Body of pancreas (tissue), 4 donors: ENCODE measurements around the gene GNAI2. TPM values are rescaled to one million over a fixed set of nuclear protein-coding genes. Genes with fewer than 3 reads are reported as not detected.

Source experiments
- ATAC-seq: fragments of 150-250 bp; one replicate; pipeline ENCODE4 v1.9.1; 2016
- DNase-seq, 4 donors: peaks; one replicate each; pipeline ENCODE4 v3.0.0-alpha.2; 2019
- H3K27ac ChIP-seq, 4 donors: fragments of 200-600 bp; sonication (generic); 1 replicate in 3 of 4; 2 replicates in 1 of 4; pipeline versions ENCODE4 v1.5.1 to v1.6.1; 2016 to 2019; ENCODE audit warnings: mild to moderate bottlenecking in 1 of 4, mixed read lengths in 1 of 4, moderate library complexity in 1 of 4
- H3K27me3 ChIP-seq, 2 donors: fragments of 200-600 bp; sonication (generic); one replicate each; pipeline ENCODE4 v1.6.0; 2016; ENCODE audit warnings: mild to moderate bottlenecking in 1 of 2
- H3K36me3 ChIP-seq, 2 donors: fragments of 200-600 bp; sonication (generic); replicated peaks in 1 of 2; 2 replicates each; pipeline ENCODE4 v1.5.1; 2016; ENCODE audit warnings: low read depth in 2 of 2; ENCODE audit not compliant: insufficient read depth in 1 of 2
- H3K4me1 ChIP-seq: fragments of 200-600 bp; sonication (generic); one replicate; pipeline ENCODE4 v1.6.0; 2016
- H3K4me3 ChIP-seq, 2 donors: fragments of 200-600 bp; sonication (generic); 1 replicate in 1 of 2; 2 replicates in 1 of 2; pipeline ENCODE4 v1.5.1; 2016 to 2019
- H3K9me3 ChIP-seq, 3 donors: fragments of 200-600 bp; sonication (generic); 1 replicate in 2 of 3; 2 replicates in 1 of 3; pipeline ENCODE4 v1.5.1; 2016
- POLR2A ChIP-seq, 3 donors: fragments of 450-650 bp; IDR thresholded peaks; one replicate each; pipeline ENCODE4 v1.6.1; 2016; ENCODE audit warnings: antibody characterized with exemption in 3 of 3, mild to moderate bottlenecking in 2 of 3
- WGBS, 2 donors: methylation state at CpG; one replicate each; pipeline ENCODE4 v1.1.5; 2017; 5-methylcytosine and 5-hydroxymethylcytosine counted together
- intact Hi-C: fragments of 100-400 bp; cut with DNase I; formaldehyde crosslinking; loops from one replicate; pipeline ENCODE4 v1.15.1; 2023
- total RNA-seq, 2 donors: library from RNA; depleted of rRNA; stranded (reverse); fragments of >200 nt; gene quantifications; one replicate each; pipeline ENCODE4 v1.1.0, GENCODE V29; 2016
- TF ChIP-seq, protein P1 (sequence below), 7 experiments: fragments of 450-650 bp in 4 of 7; fragments of 200-600 bp in 3 of 7; sonication (generic) in 3 of 7; IDR thresholded peaks; one replicate each; pipeline ENCODE4 v1.5.1; 2016 to 2019; ENCODE audit warnings: antibody characterized with exemption in 7 of 7

The GNAI2 gene
- total RNA-seq, 2 donors from 2014 or later = 46.2 to 53.7 TPM

DNA sequence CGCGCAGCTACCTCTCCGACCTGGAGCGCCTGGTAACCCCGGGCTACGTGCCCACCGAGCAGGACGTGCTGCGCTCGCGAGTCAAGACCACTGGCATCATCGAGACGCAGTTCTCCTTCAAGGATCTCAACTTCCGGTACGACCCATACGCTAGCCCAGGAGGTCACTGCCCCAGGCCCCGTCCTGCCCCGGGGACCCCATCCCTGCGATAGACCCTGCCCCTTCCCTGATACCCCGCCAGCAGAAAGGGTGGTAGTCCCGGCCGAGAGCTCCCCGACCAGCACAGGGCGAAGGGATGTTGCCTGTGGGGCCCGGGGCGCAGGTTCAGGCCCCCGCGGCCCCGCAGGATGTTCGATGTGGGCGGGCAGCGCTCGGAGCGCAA is 42.3 kb upstream of the GNAI2 start:
- Histone ChIP-seq H3K4me1 (peaks cover 34% of the 10 kb centered on the region), H3K4me3 (no peak overlapping the region), H3K27ac (no peak overlapping the region), H3K9me3 (no peaks in the 10 kb centered on the region), H3K36me3 (no peaks in the 10 kb centered on the region), H3K27me3 (peaks cover 0 to 16% of the 10 kb centered on the region in 2 donors)
- intact Hi-C loops = loop anchor here (2.0 to 10.0 kb wide), 2 partner anchors 31 to 81 kb away; partner anchors contain the start of gene LSMEM2
- ATAC-seq = no peak
- no peak for TF ChIP-seq POLR2A (IDR thresholded peaks at IDR 0.05)
- TF ChIP-seq, protein P1, sequence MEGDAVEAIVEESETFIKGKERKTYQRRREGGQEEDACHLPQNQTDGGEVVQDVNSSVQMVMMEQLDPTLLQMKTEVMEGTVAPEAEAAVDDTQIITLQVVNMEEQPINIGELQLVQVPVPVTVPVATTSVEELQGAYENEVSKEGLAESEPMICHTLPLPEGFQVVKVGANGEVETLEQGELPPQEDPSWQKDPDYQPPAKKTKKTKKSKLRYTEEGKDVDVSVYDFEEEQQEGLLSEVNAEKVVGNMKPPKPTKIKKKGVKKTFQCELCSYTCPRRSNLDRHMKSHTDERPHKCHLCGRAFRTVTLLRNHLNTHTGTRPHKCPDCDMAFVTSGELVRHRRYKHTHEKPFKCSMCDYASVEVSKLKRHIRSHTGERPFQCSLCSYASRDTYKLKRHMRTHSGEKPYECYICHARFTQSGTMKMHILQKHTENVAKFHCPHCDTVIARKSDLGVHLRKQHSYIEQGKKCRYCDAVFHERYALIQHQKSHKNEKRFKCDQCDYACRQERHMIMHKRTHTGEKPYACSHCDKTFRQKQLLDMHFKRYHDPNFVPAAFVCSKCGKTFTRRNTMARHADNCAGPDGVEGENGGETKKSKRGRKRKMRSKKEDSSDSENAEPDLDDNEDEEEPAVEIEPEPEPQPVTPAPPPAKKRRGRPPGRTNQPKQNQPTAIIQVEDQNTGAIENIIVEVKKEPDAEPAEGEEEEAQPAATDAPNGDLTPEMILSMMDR (IDR thresholded peaks at IDR 0.05) = no peak
- DNase-seq = no peak
- WGBS, 2 donors = 27% methylated on average over 32 of the region's 34 CpGs; no CpG with 5 or more reads in 1 of the 2 donors

DNA sequence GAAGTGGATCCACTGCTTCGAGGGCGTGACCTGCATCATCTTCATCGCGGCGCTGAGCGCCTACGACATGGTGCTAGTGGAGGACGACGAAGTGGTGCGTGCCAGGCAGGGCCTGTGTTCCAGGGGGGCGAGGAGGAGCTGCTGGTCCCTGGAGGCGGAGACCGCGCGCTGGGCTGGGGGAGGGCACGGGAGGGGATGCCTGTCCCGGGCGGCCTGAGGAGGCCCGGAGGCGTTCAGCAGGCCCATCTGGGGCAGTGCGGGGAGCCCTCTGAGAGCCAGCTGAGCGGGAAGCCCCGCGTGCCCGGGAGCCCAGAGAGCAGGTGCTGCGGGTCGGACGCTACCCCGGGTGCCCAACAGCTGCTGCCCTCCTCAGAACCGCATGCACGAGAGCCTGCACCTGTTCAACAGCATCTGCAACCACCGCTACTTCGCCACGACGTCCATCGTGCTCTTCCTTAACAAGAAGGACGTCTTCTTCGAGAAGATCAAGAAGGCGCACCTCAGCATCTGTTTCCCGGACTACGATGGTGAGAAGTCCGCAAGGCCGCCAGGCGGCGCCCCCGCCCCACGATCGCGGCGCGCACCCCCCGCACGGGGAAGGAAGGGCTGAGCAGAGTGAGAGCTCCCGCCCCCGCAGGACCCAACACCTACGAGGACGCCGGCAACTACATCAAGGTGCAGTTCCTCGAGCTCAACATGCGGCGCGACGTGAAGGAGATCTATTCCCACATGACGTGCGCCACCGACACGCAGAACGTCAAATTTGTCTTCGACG is 41.7 kb upstream of the GNAI2 start:
- Histone ChIP-seq H3K4me3 (no peak overlapping the region), H3K27ac (no peak overlapping the region), H3K27me3 (peaks cover 0 to 16% of the 10 kb centered on the region in 2 donors), H3K36me3 (no peaks in the 10 kb centered on the region), H3K9me3 (no peaks in the 10 kb centered on the region), H3K4me1 (peaks cover 34% of the 10 kb centered on the region)
- no peak for TF ChIP-seq POLR2A (IDR thresholded peaks at IDR 0.05)
- TF ChIP-seq, protein P1 (IDR thresholded peaks at IDR 0.05) = peak; percentile 70 to 96 (median 92)
- intact Hi-C loops = loop anchor here (2.0 to 10.0 kb wide), 2 partner anchors 30 to 80 kb away; partner anchors contain the start of gene LSMEM2
- DNase-seq = peak; percentile 78 to 83 (median 80)
- ATAC-seq = peak; percentile 80
- 8 to 25% methylated on average over 15 to 67 of the region's 70 CpGs for WGBS, 2 donors

DNA sequence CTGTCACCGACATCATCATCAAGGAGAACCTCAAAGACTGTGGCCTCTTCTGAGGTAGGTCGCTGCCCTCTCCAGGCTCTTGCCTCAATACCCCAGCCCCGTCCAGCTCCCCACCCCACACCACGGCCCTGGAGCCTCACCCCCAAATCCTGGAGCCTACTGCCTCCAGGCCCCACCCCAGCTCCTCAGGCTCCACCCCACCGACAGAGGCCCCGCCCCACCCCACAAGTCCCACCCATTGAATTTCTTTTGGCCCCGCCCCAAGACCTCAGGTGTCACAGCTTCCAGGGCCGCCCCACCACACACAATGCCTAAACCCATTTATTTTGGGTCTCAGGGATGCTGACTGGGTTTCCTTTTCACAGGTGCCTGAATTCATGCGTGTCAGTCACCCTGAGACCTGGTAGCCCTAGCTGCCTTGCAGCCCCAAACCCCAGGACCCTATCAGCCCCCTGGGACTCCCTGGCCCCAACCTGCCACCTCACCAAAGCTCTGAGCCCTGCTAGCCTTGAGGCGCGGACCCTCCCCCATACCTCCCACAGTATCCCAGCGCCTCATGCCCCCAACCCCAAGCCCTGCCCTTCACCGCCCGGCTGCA is 41.0 kb upstream of the GNAI2 start:
- ATAC-seq (no peak), DNase-seq (peak; percentile 31 to 53 (median 45))
- Histone ChIP-seq H3K9me3 (no peaks in the 10 kb centered on the region), H3K27me3 (peaks cover 0 to 16% of the 10 kb centered on the region in 2 donors), H3K4me3 (no peak overlapping the region), H3K27ac (peak overlapping the region in 1 of 4 donors; percentile 6), H3K4me1 (peaks cover 34% of the 10 kb centered on the region), H3K36me3 (no peaks in the 10 kb centered on the region)
- intact Hi-C loops = loop anchor here (2.0 to 10.0 kb wide), 2 partner anchors 30 to 80 kb away; partner anchors contain the start of gene LSMEM2
- no peak for TF ChIP-seq POLR2A (IDR thresholded peaks at IDR 0.05)
- TF ChIP-seq, protein P1 (IDR thresholded peaks at IDR 0.05) = no peak
- 64 to 69% methylated on average over 10 to 14 of the region's 14 CpGs for WGBS, 2 donors

- WGBS, 2 donors = 38% methylated on average over 3 of the region's 4 CpGs; no CpG with 5 or more reads in 1 of the 2 donors
- peaks cover 34% of the 10 kb centered on the region for H3K4me1 ChIP-seq
- DNase-seq (peak in 1 of 4 donors; percentile 58), ATAC-seq (peak; percentile 22)
- H3K36me3 ChIP-seq = no peaks in the 10 kb centered on the region
- no peaks in the 10 kb centered on the region for H3K9me3 ChIP-seq
- peaks cover 0 to 16% of the 10 kb centered on the region in 2 donors for H3K27me3 ChIP-seq
- intact Hi-C loops = loop anchor here (2.0 to 10.0 kb wide), 2 partner anchors 29 to 79 kb away; partner anchors contain the start of gene LSMEM2
- peak overlapping the region in 1 of 4 donors; percentile 6 for H3K27ac ChIP-seq
- H3K4me3 ChIP-seq = no peak overlapping the region
- TF ChIP-seq POLR2A (IDR thresholded peaks at IDR 0.05) = no peak
- TF ChIP-seq, protein P1 (IDR thresholded peaks at IDR 0.05) = no peak
Observed at GRCh38 chr3:50195501-50196252, 40.3 kb upstream of the GNAI2 start.
